CD4-positive, CD25-positive, alpha-beta regulatory T cell (primary cell): ENCODE measurements around the gene DNAJB13. TPM values are rescaled to one million over a fixed set of nuclear protein-coding genes. Genes with fewer than 3 reads are reported as not detected.
A peak's percentile ranks its signal among the peaks of the same experiment; 100 is the strongest.

Source experiments
- ATAC-seq, 2 donors: fragments of 150-1000 bp; cut with Tn5 transposase; one replicate each; pipeline ENCODE4 v1.10.0; 2021; ENCODE audit warnings: low read depth in 2 of 2, moderate number of reproducible peaks in 2 of 2, moderate library complexity in 1 of 2
- DNase-seq, 3 donors: peaks; one replicate each; pipeline versions ENCODE4 v3.0.0 to v3.0.0-alpha.2; 2012 to 2022; ENCODE audit warnings: mixed read lengths in 1 of 3
- H3K27ac ChIP-seq: one replicate; pipeline ENCODE4 v1.7.0; 2013; ENCODE audit warnings: mild to moderate bottlenecking, low read length; ENCODE audit not compliant: insufficient read depth, poor library complexity, severe bottlenecking
- H3K27me3 ChIP-seq: one replicate; pipeline ENCODE4 v1.7.0; 2013; ENCODE audit warnings: low read length; ENCODE audit not compliant: control insufficient read depth, insufficient read depth
- H3K36me3 ChIP-seq: one replicate; pipeline ENCODE4 v1.7.0; 2013; ENCODE audit warnings: mild to moderate bottlenecking, low read length, moderate library complexity; ENCODE audit not compliant: control insufficient read depth, insufficient read depth
- H3K4me1 ChIP-seq: 2 replicates; pipeline ENCODE4 v1.7.0; 2013; ENCODE audit warnings: mild to moderate bottlenecking, low read length; ENCODE audit not compliant: insufficient read depth, control insufficient read depth, poor library complexity, severe bottlenecking
- H3K4me3 ChIP-seq: one replicate; pipeline ENCODE4 v1.7.0; 2013; ENCODE audit warnings: low read depth, mild to moderate bottlenecking, low read length, moderate library complexity
- H3K9me3 ChIP-seq, 2 experiments: 1 replicate in 1 of 2; 2 replicates in 1 of 2; pipeline ENCODE4 v1.7.0; 2013; ENCODE audit warnings: low read length in 2 of 2, mild to moderate bottlenecking in 1 of 2, moderate library complexity in 1 of 2; ENCODE audit not compliant: control insufficient read depth in 2 of 2
- H3K27ac Mint-ChIP-seq, 3 donors: one replicate each; pipeline ENCODE4 v1.8.0; 2020 to 2022; ENCODE audit warnings: mild to moderate bottlenecking in 3 of 3, mixed read lengths in 3 of 3, moderate library complexity in 2 of 3
- H3K27me3 Mint-ChIP-seq: one replicate; pipeline ENCODE4 v1.8.0; 2022; ENCODE audit warnings: mild to moderate bottlenecking, mixed read lengths
- H3K36me3 Mint-ChIP-seq: one replicate; pipeline ENCODE4 v1.8.0; 2020; ENCODE audit warnings: mixed read lengths
- H3K4me1 Mint-ChIP-seq, 4 donors: one replicate each; pipeline ENCODE4 v1.8.0; 2020 to 2022; ENCODE audit warnings: mixed read lengths in 4 of 4, mild to moderate bottlenecking in 1 of 4
- H3K4me3 Mint-ChIP-seq, 4 donors: one replicate each; pipeline ENCODE4 v1.8.0; 2020 to 2022; ENCODE audit warnings: mild to moderate bottlenecking in 4 of 4, mixed read lengths in 4 of 4, moderate library complexity in 3 of 4
- H3K9me3 Mint-ChIP-seq, 7 donors: one replicate each; pipeline ENCODE4 v1.8.0; 2020 to 2022; ENCODE audit warnings: mixed read lengths in 7 of 7, mild to moderate bottlenecking in 3 of 7, moderate library complexity in 2 of 7
- polyA plus RNA-seq, 4 donors: library from polyadenylated mRNA; unstranded; fragments of 300-500 nt; fragmentation: Illumina TruSeq; gene quantifications; one replicate each; pipeline ENCODE4 v1.2.3, GENCODE V29; 2021
- total RNA-seq: library from RNA; stranded (reverse); gene quantifications from one replicate; pipeline ENCODE4 v1.2.3, GENCODE V29; 2022

DNAJB13 gene
- total and polyA plus RNA-seq, 5 donors from 2014 or later, result 0.32 to 0.33 TPM; not detected in 3

GRCh38 chr11:74017631-74018030 lies 66.8 kb downstream of the DNAJB13 start:
- Mint-ChIP-seq H3K4me1 (peaks cover 9 to 49% (median 36%) of the 10 kb centered on the region in 4 donors), H3K4me3 (peak overlapping the region in 1 of 4 donors; percentile 38), H3K27ac (no peak overlapping the region), H3K27me3 (no peaks in the 10 kb centered on the region), H3K36me3 (peaks cover 17% of the 10 kb centered on the region), H3K9me3 (peaks cover 0 to 1% (median 0%) of the 10 kb centered on the region in 7 donors)
- ATAC-seq (no peak), DNase-seq (no peak)
- Histone ChIP-seq H3K9me3 (no peaks in the 10 kb centered on the region), H3K4me1 (peaks cover 71% of the 10 kb centered on the region), H3K36me3 (no peaks in the 10 kb centered on the region), H3K27me3 (no peaks in the 10 kb centered on the region), H3K4me3 (no peak overlapping the region), H3K27ac (no peak overlapping the region)

GRCh38 chr11:74018331-74019005 lies 67.6 kb downstream of the DNAJB13 start:
- Histone ChIP-seq H3K27ac (no peak overlapping the region), H3K27me3 (no peaks in the 10 kb centered on the region), H3K36me3 (no peaks in the 10 kb centered on the region), H3K9me3 (no peaks in the 10 kb centered on the region), H3K4me1 (peaks cover 62% of the 10 kb centered on the region), H3K4me3 (no peak overlapping the region)
- H3K27me3 Mint-ChIP-seq, result no peaks in the 10 kb centered on the region
- peaks cover 0 to 1% (median 0%) of the 10 kb centered on the region in 7 donors for H3K9me3 Mint-ChIP-seq
- H3K36me3 Mint-ChIP-seq, result peaks cover 17% of the 10 kb centered on the region
- no peak overlapping the region for H3K27ac Mint-ChIP-seq
- no peak for DNase-seq
- no peak overlapping the region for H3K4me3 Mint-ChIP-seq
- no peak for ATAC-seq
- H3K4me1 Mint-ChIP-seq, result peaks cover 9 to 49% (median 33%) of the 10 kb centered on the region in 4 donors

GRCh38 chr11:74019104-74019738 lies 68.4 kb downstream of the DNAJB13 start:
- H3K4me3 Mint-ChIP-seq, result peak overlapping the region in 1 of 4 donors; percentile 30
- H3K9me3 Mint-ChIP-seq, result peaks cover 0 to 1% (median 0%) of the 10 kb centered on the region in 7 donors
- H3K27me3 Mint-ChIP-seq, result no peaks in the 10 kb centered on the region
- Histone ChIP-seq H3K36me3 (no peaks in the 10 kb centered on the region), H3K27ac (peak overlapping the region; percentile 28), H3K9me3 (no peaks in the 10 kb centered on the region), H3K27me3 (no peaks in the 10 kb centered on the region), H3K4me3 (no peak overlapping the region), H3K4me1 (peaks cover 55% of the 10 kb centered on the region)
- no peak for DNase-seq
- H3K4me1 Mint-ChIP-seq, result peaks cover 9 to 47% (median 35%) of the 10 kb centered on the region in 4 donors
- H3K27ac Mint-ChIP-seq, result peak overlapping the region in 1 of 3 donors; percentile 76
- ATAC-seq, result no peak
- H3K36me3 Mint-ChIP-seq, result peaks cover 17% of the 10 kb centered on the region

GRCh38 chr11:74019860-74020259 lies 69.0 kb downstream of the DNAJB13 start:
- H3K36me3 Mint-ChIP-seq, result peaks cover 18% of the 10 kb centered on the region
- ATAC-seq (peak; percentile 24 to 29), DNase-seq (peak in 1 of 3 donors; percentile 38)
- peaks cover 0 to 1% (median 0%) of the 10 kb centered on the region in 7 donors for H3K9me3 Mint-ChIP-seq
- H3K4me3 ChIP-seq, result peak overlapping the region; percentile 22
- peak overlapping the region in 2 of 4 donors; percentile 24 to 59 for H3K4me3 Mint-ChIP-seq
- H3K27ac ChIP-seq, result peak overlapping the region; percentile 28
- H3K4me1 Mint-ChIP-seq, result peaks cover 5 to 40% (median 29%) of the 10 kb centered on the region in 4 donors
- H3K27ac Mint-ChIP-seq, result peak overlapping the region in 1 of 3 donors; percentile 76
- H3K9me3 ChIP-seq, result no peaks in the 10 kb centered on the region
- H3K27me3 ChIP-seq, result no peaks in the 10 kb centered on the region
- H3K4me1 ChIP-seq, result peaks cover 49% of the 10 kb centered on the region
- no peaks in the 10 kb centered on the region for H3K36me3 ChIP-seq
- no peaks in the 10 kb centered on the region for H3K27me3 Mint-ChIP-seq

Other genes starting within 250 kb of the DNAJB13 start
- 79.0 TPM for gene RAB6A, start 190.0 kb upstream of the DNAJB13 start, total RNA-seq
- gene RAB6A, start 190.0 kb upstream of the DNAJB13 start, polyA plus RNA-seq, result 100 to 1,000 TPM; 108 to 124 (median 120) TPM
- gene MRPL48, start 163.2 kb upstream of the DNAJB13 start, total RNA-seq, result 25.7 TPM
- gene MRPL48, start 163.2 kb upstream of the DNAJB13 start, polyA plus RNA-seq, result 10 to 100 TPM; 53.6 to 70.8 (median 66.4) TPM
- gene COA4, start 74.2 kb upstream of the DNAJB13 start, total RNA-seq, result 30.5 TPM
- 10 to 100 TPM; 54.4 to 79.7 (median 69.4) TPM for gene COA4, start 74.2 kb upstream of the DNAJB13 start, polyA plus RNA-seq
- gene PAAF1, start 74.0 kb upstream of the DNAJB13 start, total RNA-seq, result 13.7 TPM
- gene PAAF1, start 74.0 kb upstream of the DNAJB13 start, polyA plus RNA-seq, result 10 to 100 TPM; 25.4 to 28.2 (median 27.0) TPM
- gene UCP2, start 31.8 kb downstream of the DNAJB13 start, total RNA-seq, result 850 TPM
- 1,000 to 10,000 TPM; 1,262 to 2,276 (median 1,740) TPM for gene UCP2, start 31.8 kb downstream of the DNAJB13 start, polyA plus RNA-seq
- 5.6 TPM for gene UCP3, start 58.1 kb downstream of the DNAJB13 start, total RNA-seq
- under 1 TPM; 0.16 to 0.34 (median 0.24) TPM for gene UCP3, start 58.1 kb downstream of the DNAJB13 start, polyA plus RNA-seq
- gene C2CD3, start 220.0 kb downstream of the DNAJB13 start, total RNA-seq, result 46.4 TPM
- 10 to 100 TPM in 1 of 4 donors, 1 to 10 TPM in 3; 7.2 to 11.0 (median 8.4) TPM for gene C2CD3, start 220.0 kb downstream of the DNAJB13 start, polyA plus RNA-seq
- gene PPME1, start 220.3 kb downstream of the DNAJB13 start, total RNA-seq, result 16.8 TPM
- gene PPME1, start 220.3 kb downstream of the DNAJB13 start, polyA plus RNA-seq, result 10 to 100 TPM; 15.7 to 24.6 (median 20.1) TPM